ENCODE data around the gene THRB.

GRCh38 chr3:24367664-24368264 lies 126.9 kb downstream of the THRB start:
- no peak for TF ChIP-seq EP300 (IDR thresholded peaks at IDR 0.05; ENCODE audit: borderline replicate concordance in 1 of 2, low read depth in 1 of 2, low read length in 1 of 2)
- TF ChIP-seq, protein P1, sequence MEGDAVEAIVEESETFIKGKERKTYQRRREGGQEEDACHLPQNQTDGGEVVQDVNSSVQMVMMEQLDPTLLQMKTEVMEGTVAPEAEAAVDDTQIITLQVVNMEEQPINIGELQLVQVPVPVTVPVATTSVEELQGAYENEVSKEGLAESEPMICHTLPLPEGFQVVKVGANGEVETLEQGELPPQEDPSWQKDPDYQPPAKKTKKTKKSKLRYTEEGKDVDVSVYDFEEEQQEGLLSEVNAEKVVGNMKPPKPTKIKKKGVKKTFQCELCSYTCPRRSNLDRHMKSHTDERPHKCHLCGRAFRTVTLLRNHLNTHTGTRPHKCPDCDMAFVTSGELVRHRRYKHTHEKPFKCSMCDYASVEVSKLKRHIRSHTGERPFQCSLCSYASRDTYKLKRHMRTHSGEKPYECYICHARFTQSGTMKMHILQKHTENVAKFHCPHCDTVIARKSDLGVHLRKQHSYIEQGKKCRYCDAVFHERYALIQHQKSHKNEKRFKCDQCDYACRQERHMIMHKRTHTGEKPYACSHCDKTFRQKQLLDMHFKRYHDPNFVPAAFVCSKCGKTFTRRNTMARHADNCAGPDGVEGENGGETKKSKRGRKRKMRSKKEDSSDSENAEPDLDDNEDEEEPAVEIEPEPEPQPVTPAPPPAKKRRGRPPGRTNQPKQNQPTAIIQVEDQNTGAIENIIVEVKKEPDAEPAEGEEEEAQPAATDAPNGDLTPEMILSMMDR (IDR thresholded peaks at IDR 0.05) = no peak
- no peak for TF ChIP-seq PBX3 (IDR thresholded peaks at IDR 0.05)
- TF ChIP-seq FOXM1 (IDR thresholded peaks at IDR 0.05; ENCODE audit: low read depth) = no peak
- no peak for TF ChIP-seq NFIC (IDR thresholded peaks at IDR 0.05; ENCODE audit: borderline replicate concordance)
